ENCODE data around the gene CD14. TPM values are rescaled to one million over a fixed set of nuclear protein-coding genes. Genes with fewer than 3 reads are reported as not detected.
"Not testable (repeated sequence)": the region's sequence is repeated elsewhere in the genome, so short reads cannot be mapped to it uniquely, and the experiment has no call there.

Gene CD14
- total RNA-seq, 6 experiments from 2014 or later, result 0.84 to 1.9 (median 1.3) TPM

DNA sequence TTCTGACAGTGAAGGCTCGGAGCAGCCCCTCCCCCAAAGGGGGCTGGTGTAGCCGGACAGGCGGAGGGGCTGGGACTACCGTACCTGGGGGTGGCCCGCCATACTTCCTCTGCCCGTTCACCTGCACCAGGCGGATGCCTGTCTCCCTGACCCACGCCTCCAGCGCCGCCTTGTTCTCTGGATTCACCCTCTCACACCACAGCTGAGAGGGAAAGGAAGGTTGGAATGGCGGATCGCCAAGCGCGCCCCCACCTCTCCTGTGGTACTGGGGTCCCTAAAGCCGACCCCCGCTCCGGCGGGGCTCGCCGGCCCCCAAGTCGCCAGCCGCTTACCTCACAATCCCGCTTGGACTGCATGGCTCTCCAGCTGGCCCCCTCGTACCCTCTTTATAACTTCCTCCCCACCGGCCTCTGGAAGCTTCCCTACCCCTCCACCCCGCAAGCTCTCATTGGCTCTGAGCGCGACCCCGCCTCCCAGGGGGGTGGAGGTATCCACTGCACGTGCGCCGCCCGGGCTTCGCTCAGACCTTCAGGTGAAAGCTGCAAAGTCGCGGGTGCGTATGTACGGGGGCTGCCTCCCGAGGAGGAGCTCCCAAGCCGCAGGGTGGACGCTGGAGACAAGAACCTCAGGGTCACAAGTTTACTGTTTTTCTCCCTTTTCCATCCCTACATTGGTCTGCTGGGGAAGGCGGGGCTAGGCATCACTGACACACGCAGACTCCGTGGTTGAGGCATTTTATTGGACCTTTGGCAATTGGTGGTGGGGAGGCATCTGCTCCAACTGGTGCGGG is 40.4 kb upstream of the CD14 start, which contains the start of gene DND1:
TSS of gene DND1 (minus strand) at position 390 of the 790 bp plus-strand sequence. CDS start at position 356, 34 bp downstream.
- Mint-ChIP-seq H3K27me3 (ENCODE audit: insufficient read depth) (no peaks in the 10 kb centered on the region; the same call in 1 of the 2 replicates), H3K4me3 (no peak within 1 kb of the TSS), H3K9me3 (no peaks in the 10 kb centered on the region), H3K4me1 (ENCODE audit: low read depth) (no peaks in the 10 kb centered on the region), H3K36me3 (ENCODE audit: low read depth) (peaks cover 10% of the 10 kb centered on the region; the same call in 1 of the 2 replicates), H3K27ac (peak within 1 kb of the TSS; percentile 22; the same call in 1 of the 2 replicates)
- TF ChIP-seq CTCF (IDR thresholded peaks at IDR 0.05), result no peak
- no peak for DNase-seq

DNA sequence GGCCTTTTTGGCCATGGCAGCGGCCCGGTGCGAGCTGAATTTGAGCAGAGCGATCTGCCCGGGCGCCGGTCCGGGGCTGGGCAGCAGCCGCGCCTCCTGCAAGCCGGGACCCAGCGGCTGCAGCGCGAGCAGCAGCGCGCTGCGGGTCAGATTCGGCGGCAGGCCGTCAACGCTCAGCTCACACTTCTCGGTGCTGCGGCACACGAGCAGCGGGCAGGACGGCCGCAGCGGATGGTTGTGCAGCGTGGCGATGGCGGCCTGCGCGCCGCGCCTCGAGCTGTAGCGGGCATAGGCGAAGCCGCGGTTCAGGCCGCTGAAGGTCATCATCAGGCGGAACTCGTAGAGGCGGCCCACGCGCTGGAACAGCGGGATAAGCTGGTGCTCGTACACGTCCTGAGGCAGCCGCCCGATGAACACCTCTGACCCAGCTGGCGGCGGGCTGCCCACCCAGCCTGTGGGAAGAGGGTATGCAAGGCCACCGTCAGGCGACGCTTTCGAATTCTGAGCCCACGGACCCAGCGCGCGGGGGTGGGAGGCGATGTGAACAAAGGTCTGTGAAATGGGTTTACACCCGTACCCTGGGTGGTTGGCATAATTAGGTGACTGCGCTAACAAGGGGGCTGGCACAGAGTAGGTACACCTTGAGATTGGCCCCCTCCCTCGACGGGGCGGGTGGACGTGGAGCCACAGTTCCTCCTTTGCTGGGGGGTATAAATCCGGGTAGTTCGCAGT is 39.6 kb upstream of the CD14 start:
- no peak overlapping the region for H3K27ac Mint-ChIP-seq
- H3K9me3 Mint-ChIP-seq, result no peaks in the 10 kb centered on the region
- H3K36me3 Mint-ChIP-seq (ENCODE audit: low read depth), result peaks cover 17% of the 10 kb centered on the region; the same call in 1 of the 2 replicates
- no peaks in the 10 kb centered on the region; the same call in 1 of the 2 replicates for H3K27me3 Mint-ChIP-seq (ENCODE audit: insufficient read depth)
- no peak overlapping the region for H3K4me3 Mint-ChIP-seq
- no peak for DNase-seq
- H3K4me1 Mint-ChIP-seq (ENCODE audit: low read depth), result peaks cover 5% of the 10 kb centered on the region
- no peak for TF ChIP-seq CTCF (IDR thresholded peaks at IDR 0.05)

DNA sequence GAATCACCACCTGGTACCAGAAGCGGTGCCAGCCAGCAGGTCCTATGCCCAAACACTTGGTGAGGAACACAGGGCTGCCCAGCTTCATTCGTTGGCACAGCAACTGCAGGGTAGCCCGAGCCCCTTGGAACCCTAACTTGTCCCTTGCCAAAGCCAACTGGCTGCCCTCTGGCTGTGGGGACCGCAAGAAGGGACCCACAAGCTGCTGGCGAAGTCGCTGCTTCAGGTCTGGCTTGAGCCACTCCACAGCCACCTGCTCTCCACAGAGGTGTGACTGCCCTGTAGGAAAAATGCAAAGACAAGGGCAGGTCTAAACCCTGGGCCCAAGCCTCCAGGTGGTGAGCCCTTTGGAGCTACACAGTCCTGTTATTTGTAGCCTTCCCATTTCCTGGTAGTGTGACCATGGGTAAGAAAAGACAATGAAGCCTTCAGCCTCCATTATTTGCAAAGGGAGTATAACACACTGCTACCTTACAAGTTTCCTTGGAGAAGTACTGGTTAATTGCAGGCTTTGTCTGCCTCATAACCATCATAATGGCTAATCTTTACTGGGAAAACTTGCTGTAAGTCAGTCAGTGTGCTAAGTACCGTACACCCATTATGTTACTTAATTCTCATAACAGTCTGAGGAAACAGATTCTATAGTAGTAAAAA is 38.6 kb upstream of the CD14 start:
- peaks cover 26% of the 10 kb centered on the region for H3K36me3 Mint-ChIP-seq (ENCODE audit: low read depth)
- no peaks in the 10 kb centered on the region for H3K9me3 Mint-ChIP-seq
- no peak overlapping the region for H3K4me3 Mint-ChIP-seq
- no peak for DNase-seq
- H3K27me3 Mint-ChIP-seq (ENCODE audit: insufficient read depth), result no peaks in the 10 kb centered on the region; the same call in 1 of the 2 replicates
- H3K4me1 Mint-ChIP-seq (ENCODE audit: low read depth), result peaks cover 15% of the 10 kb centered on the region
- no peak overlapping the region for H3K27ac Mint-ChIP-seq
- no peak for TF ChIP-seq CTCF (IDR thresholded peaks at IDR 0.05)

GRCh38 chr5:140671035-140671434 is 38.1 kb upstream of the CD14 start:
- Mint-ChIP-seq H3K4me1 (ENCODE audit: low read depth) (peaks cover 20% of the 10 kb centered on the region), H3K36me3 (ENCODE audit: low read depth) (peaks cover 31% of the 10 kb centered on the region)
- H3K9me3 Mint-ChIP-seq; H3K4me3 Mint-ChIP-seq; DNase-seq; H3K27me3 Mint-ChIP-seq (ENCODE audit: insufficient read depth); H3K27ac Mint-ChIP-seq: not testable (repeated sequence)

DNA sequence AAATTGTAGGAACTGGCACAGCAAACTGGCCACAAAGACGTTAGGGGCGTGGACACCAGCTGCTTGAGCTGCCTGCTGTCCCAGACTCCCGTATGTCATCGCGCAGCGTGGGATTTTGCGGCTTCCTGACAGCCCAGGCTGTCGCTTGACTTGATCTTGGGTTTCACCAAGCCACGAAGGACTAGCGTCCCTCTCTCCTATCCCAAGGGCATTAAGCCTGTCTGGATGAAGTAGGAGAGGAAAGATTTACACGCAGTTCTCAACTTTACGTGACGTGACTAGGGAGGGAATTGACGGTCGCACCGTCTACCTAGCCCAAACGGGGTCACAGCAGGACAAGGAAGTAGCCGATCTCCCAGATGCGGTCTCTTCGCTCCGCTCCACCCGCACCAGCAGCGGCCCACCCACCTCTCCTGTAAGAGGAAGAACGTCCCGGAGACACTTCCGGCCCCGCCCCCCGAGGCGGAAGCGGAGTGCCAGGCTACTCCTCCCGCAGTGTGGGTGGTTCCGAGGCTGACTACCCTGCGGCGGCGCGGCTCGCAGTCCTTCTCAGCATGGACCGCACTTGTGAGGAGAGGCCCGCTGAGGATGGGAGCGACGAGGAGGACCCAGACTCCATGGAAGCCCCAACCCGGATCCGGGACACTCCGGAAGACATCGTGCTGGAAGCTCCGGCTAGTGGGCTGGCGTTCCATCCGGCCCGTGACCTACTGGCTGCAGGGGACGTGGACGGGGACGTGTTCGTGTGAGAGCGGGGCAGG is 31.6 kb upstream of the CD14 start, which contains the start of gene WDR55:
TSS of gene WDR55 (plus strand) at position 546 of the 761 bp plus-strand sequence. CDS start at position 555, 9 bp downstream.
- peak; percentile 94 for DNase-seq
- H3K4me1 Mint-ChIP-seq (ENCODE audit: low read depth), result peaks cover 30% of the 10 kb centered on the region
- peak within 1 kb of the TSS; percentile 99 for H3K4me3 Mint-ChIP-seq
- TF ChIP-seq CTCF (IDR thresholded peaks at IDR 0.05), result no peak
- H3K27me3 Mint-ChIP-seq (ENCODE audit: insufficient read depth), result no peaks in the 10 kb centered on the region
- H3K9me3 Mint-ChIP-seq, result no peaks in the 10 kb centered on the region
- H3K36me3 Mint-ChIP-seq (ENCODE audit: low read depth), result peaks cover 68% of the 10 kb centered on the region
- H3K27ac Mint-ChIP-seq, result peak within 1 kb of the TSS; percentile 99

Measured in HFFc6 (cell line).